H9 (cell line): ENCODE results near the gene HLF. TPM values are rescaled to one million over a fixed set of nuclear protein-coding genes. Genes with fewer than 3 reads are reported as not detected.

Experiments used
- DNase-seq: peaks from one replicate; pipeline ENCODE4 v3.0.0-alpha.2; 2017
- H2AFZ ChIP-seq: one replicate; pipeline ENCODE4 v1.6.1; 2013; ENCODE audit warnings: mild to moderate bottlenecking, low read length, control low read depth, moderate library complexity
- H2AK5ac ChIP-seq: 2 replicates; pipeline ENCODE4 v1.6.1; 2013; ENCODE audit warnings: low read length, control low read depth, mixed read lengths; ENCODE audit not compliant: insufficient read length
- H2BK120ac ChIP-seq: one replicate; pipeline ENCODE4 v1.6.1; 2013; ENCODE audit warnings: low read depth, mild to moderate bottlenecking, low read length, control low read depth, inconsistent platforms; ENCODE audit not compliant: poor library complexity, severe bottlenecking
- H2BK12ac ChIP-seq: 2 replicates; pipeline ENCODE4 v1.6.1; 2013; ENCODE audit warnings: low read length, control low read depth, mixed read lengths, low read depth; ENCODE audit not compliant: insufficient read length
- H2BK15ac ChIP-seq: 2 replicates; pipeline ENCODE4 v1.6.1; 2013; ENCODE audit warnings: low read depth, low read length, control low read depth
- H2BK20ac ChIP-seq: one replicate; pipeline ENCODE4 v1.6.1; 2013; ENCODE audit warnings: low read depth, mild to moderate bottlenecking, low read length, control low read depth, inconsistent platforms; ENCODE audit not compliant: poor library complexity, severe bottlenecking
- H2BK5ac ChIP-seq: 2 replicates; pipeline ENCODE4 v1.6.1; 2013; ENCODE audit warnings: low read length, control low read depth, mixed read lengths; ENCODE audit not compliant: insufficient read length
- H3K14ac ChIP-seq: 2 replicates; pipeline ENCODE4 v1.6.1; 2013; ENCODE audit warnings: low read length, control low read depth; ENCODE audit not compliant: insufficient read depth
- H3K18ac ChIP-seq: 2 replicates; pipeline ENCODE4 v1.6.1; 2013; ENCODE audit warnings: low read depth, mild to moderate bottlenecking, mixed read lengths, low read length, control low read depth; ENCODE audit not compliant: insufficient read length
- H3K23ac ChIP-seq: 2 replicates; pipeline ENCODE4 v1.6.1; 2013; ENCODE audit warnings: low read length, control low read depth, mixed read lengths, low read depth; ENCODE audit not compliant: insufficient read length
- H3K23me2 ChIP-seq: 2 replicates; pipeline ENCODE4 v1.6.1; 2013; ENCODE audit warnings: low read depth, mild to moderate bottlenecking, mixed read lengths, low read length, control low read depth; ENCODE audit not compliant: insufficient read length, poor library complexity, severe bottlenecking
- H3K27ac ChIP-seq: 2 replicates; pipeline ENCODE4 v1.5.1; 2013; ENCODE audit warnings: low read length, control low read depth, mixed read lengths, low read depth; ENCODE audit not compliant: insufficient read length
- H3K27me3 ChIP-seq: 2 replicates; pipeline ENCODE4 v1.6.1; 2013; ENCODE audit warnings: low read length, control low read depth, inconsistent platforms; ENCODE audit not compliant: insufficient read depth
- H3K4ac ChIP-seq: 2 replicates; pipeline ENCODE4 v1.6.1; 2013; ENCODE audit warnings: low read depth, mild to moderate bottlenecking, control low read depth, inconsistent platforms, low read length, moderate library complexity
- H3K4me1 ChIP-seq: 2 replicates; pipeline ENCODE4 v1.6.1; 2013; ENCODE audit warnings: low read length, control low read depth, inconsistent platforms; ENCODE audit not compliant: insufficient read depth
- H3K4me2 ChIP-seq: 2 replicates; pipeline ENCODE4 v1.6.1; 2013; ENCODE audit warnings: low read length, control low read depth, mixed read lengths; ENCODE audit not compliant: insufficient read length, insufficient read depth
- H3K56ac ChIP-seq: 2 replicates; pipeline ENCODE4 v1.6.1; 2013; ENCODE audit warnings: low read depth, mild to moderate bottlenecking, mixed read lengths, low read length, control low read depth; ENCODE audit not compliant: insufficient read length
- H3K79me1 ChIP-seq: 2 replicates; pipeline ENCODE4 v1.6.1; 2013; ENCODE audit warnings: low read depth, mild to moderate bottlenecking, moderate library complexity, low read length, control low read depth, inconsistent platforms; ENCODE audit not compliant: insufficient read depth, poor library complexity, severe bottlenecking
- H3K79me2 ChIP-seq: 2 replicates; pipeline ENCODE4 v1.6.1; 2013; ENCODE audit warnings: low read length, control low read depth, inconsistent platforms; ENCODE audit not compliant: insufficient read depth
- H3K9ac ChIP-seq: 2 replicates; pipeline ENCODE4 v1.6.1; 2013; ENCODE audit warnings: low read length, control low read depth, mixed read lengths; ENCODE audit not compliant: insufficient read length; ENCODE audit errors: extremely low read depth
- H3K9me3 ChIP-seq: one replicate; pipeline ENCODE4 v1.6.1; 2013; ENCODE audit warnings: low read depth, low read length, inconsistent platforms; ENCODE audit not compliant: control insufficient read depth
- H3T11ph ChIP-seq: one replicate; pipeline ENCODE4 v1.6.1; 2013; ENCODE audit warnings: mild to moderate bottlenecking, low read length, control low read depth, inconsistent platforms
- H4K20me1 ChIP-seq: one replicate; pipeline ENCODE4 v1.6.1; 2013; ENCODE audit not compliant: control insufficient read depth, insufficient read length, insufficient read depth
- H4K5ac ChIP-seq: 2 replicates; pipeline ENCODE4 v1.6.1; 2013; ENCODE audit warnings: low read depth, mild to moderate bottlenecking, mixed read lengths, low read length, control low read depth; ENCODE audit not compliant: insufficient read length
- H4K8ac ChIP-seq: replicated peaks from 2 replicates; pipeline ENCODE4 v1.6.1; 2013; ENCODE audit warnings: low read length, control low read depth, mixed read lengths, low read depth; ENCODE audit not compliant: insufficient read length
- H4K91ac ChIP-seq: 2 replicates; pipeline ENCODE4 v1.6.1; 2013; ENCODE audit warnings: low read depth, mild to moderate bottlenecking, moderate library complexity, mixed read lengths, low read length, control low read depth; ENCODE audit not compliant: insufficient read length
- H3K27ac Mint-ChIP-seq, 3 experiments: 2 replicates in 2 of 3; 3 replicates in 1 of 3; pipeline ENCODE4 v1.8.0; 2020 to 2021; ENCODE audit warnings: mixed read lengths in 3 of 3, mild to moderate bottlenecking in 1 of 3, moderate library complexity in 1 of 3
- H3K27me3 Mint-ChIP-seq: 2 replicates; pipeline ENCODE4 v1.8.0; 2021; ENCODE audit warnings: low read depth, mild to moderate bottlenecking, moderate library complexity, mixed read lengths
- H3K36me3 Mint-ChIP-seq, 3 experiments: 2 replicates in 2 of 3; 3 replicates in 1 of 3; pipeline ENCODE4 v1.8.0; 2020 to 2021; ENCODE audit warnings: low read depth in 3 of 3, mixed read lengths in 3 of 3; ENCODE audit not compliant: insufficient read depth in 1 of 3
- H3K4me1 Mint-ChIP-seq, 2 experiments: 2 replicates each; pipeline ENCODE4 v1.8.0; 2020; ENCODE audit warnings: mixed read lengths in 2 of 2
- H3K4me3 Mint-ChIP-seq, 2 experiments: 2 replicates in 1 of 2; 3 replicates in 1 of 2; pipeline ENCODE4 v1.8.0; 2020 to 2021; ENCODE audit warnings: mild to moderate bottlenecking in 2 of 2, mixed read lengths in 2 of 2, moderate library complexity in 1 of 2
- H3K9me3 Mint-ChIP-seq, 2 experiments: 2 replicates in 1 of 2; 3 replicates in 1 of 2; pipeline ENCODE4 v1.8.0; 2020; ENCODE audit warnings: mild to moderate bottlenecking in 2 of 2, mixed read lengths in 2 of 2, moderate library complexity in 1 of 2
- WGBS: extraction: QIAGEN DNeasy Blood & Tissue Kit; methylation state at CpG from one replicate; pipeline ENCODE4 v1.1.7; 2013; ENCODE audit warnings: missing lambda C conversion rate, low lambda C conversion rate, mixed read lengths; ENCODE audit not compliant: insufficient read length; ENCODE audit errors: extremely low coverage; 5-methylcytosine and 5-hydroxymethylcytosine counted together
- total RNA-seq: library from RNA; stranded (reverse); gene quantifications from 2 replicates; pipeline ENCODE4 v1.2.1, GENCODE V29; 2021
- TF ChIP-seq, protein P1 (sequence below): fragments of 200-600 bp; sonication (generic); conservative IDR thresholded peaks from 3 replicates; pipeline ENCODE4 v1.8.0; 2021; ENCODE audit warnings: antibody characterized with exemption, mild to moderate bottlenecking

HLF gene
- total RNA-seq, 1 experiment from 2014 or later, result 0.17 TPM

DNA sequence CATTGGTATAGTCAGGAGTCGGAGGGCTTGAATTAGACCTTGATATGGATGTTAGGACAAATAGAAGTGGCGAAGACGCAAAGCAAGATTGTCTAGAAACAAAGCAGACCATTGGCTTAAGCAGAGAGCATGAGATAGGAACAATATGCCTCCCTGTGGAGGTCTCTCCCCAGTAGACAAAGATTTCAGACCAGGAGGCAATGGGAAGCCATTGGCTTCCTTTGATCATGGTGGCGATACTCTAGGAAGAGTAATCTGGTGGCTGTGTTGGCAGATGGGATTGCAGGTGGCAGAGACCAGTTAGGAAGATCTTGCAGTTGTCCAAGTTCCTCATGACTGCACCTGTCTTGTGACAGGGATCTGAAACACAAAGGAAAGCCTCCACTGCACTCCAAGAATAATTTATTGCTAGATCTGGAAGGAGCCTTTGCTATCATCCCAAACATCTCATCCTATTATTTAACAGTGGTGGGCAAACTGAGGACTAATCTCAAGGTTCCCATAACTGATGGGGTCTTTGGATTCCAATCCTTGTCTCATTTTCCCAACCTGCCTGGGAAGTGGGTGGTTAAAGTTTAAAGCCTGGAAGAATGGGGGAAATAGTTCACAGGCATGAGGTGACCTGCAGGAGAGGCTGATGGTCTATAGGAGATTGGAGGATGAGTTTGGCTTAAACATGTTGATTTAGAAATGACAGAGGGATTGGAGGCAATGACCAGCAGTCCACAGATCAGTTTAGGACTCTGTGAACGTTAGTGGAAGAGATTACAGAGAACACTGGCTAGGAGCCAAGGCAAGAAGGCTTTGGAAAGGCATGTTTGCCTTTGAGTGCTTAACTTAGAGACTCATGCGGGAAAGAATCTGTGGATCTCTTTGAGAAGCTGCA, 37.0 kb downstream of the HLF start:
- Histone ChIP-seq H2BK15ac (no peak overlapping the region), H3T11ph (no peak overlapping the region), H3K4ac (no peak overlapping the region), H2BK120ac (no peak overlapping the region), H3K79me1 (no peaks in the 10 kb centered on the region), H3K56ac (no peak overlapping the region), H3K23ac (no peak overlapping the region), H4K91ac (no peak overlapping the region), H2AFZ (no peak overlapping the region), H3K27me3 (no peaks in the 10 kb centered on the region), H3K4me1 (no peaks in the 10 kb centered on the region), H3K9me3 (no peaks in the 10 kb centered on the region), H2AK5ac (no peak overlapping the region), H3K14ac (no peak overlapping the region), H2BK12ac (no peak overlapping the region), H4K5ac (no peak overlapping the region), H3K79me2 (no peaks in the 10 kb centered on the region), H3K4me2 (no peak overlapping the region), H2BK20ac (no peak overlapping the region), H4K20me1 (no peaks in the 10 kb centered on the region), H3K9ac (no peak overlapping the region), H3K18ac (no peak overlapping the region), H4K8ac (no peak overlapping the region), H2BK5ac (no peak overlapping the region), H3K27ac (no peak overlapping the region), H3K23me2 (no peaks in the 10 kb centered on the region)
- H3K36me3 Mint-ChIP-seq, result no peaks in the 10 kb centered on the region
- H3K9me3 Mint-ChIP-seq, result no peaks in the 10 kb centered on the region
- H3K27ac Mint-ChIP-seq, result no peak overlapping the region
- DNase-seq, result no peak
- peaks cover 14 to 19% of the 10 kb centered on the region in 2 experiments for H3K4me1 Mint-ChIP-seq
- TF ChIP-seq, protein P1, sequence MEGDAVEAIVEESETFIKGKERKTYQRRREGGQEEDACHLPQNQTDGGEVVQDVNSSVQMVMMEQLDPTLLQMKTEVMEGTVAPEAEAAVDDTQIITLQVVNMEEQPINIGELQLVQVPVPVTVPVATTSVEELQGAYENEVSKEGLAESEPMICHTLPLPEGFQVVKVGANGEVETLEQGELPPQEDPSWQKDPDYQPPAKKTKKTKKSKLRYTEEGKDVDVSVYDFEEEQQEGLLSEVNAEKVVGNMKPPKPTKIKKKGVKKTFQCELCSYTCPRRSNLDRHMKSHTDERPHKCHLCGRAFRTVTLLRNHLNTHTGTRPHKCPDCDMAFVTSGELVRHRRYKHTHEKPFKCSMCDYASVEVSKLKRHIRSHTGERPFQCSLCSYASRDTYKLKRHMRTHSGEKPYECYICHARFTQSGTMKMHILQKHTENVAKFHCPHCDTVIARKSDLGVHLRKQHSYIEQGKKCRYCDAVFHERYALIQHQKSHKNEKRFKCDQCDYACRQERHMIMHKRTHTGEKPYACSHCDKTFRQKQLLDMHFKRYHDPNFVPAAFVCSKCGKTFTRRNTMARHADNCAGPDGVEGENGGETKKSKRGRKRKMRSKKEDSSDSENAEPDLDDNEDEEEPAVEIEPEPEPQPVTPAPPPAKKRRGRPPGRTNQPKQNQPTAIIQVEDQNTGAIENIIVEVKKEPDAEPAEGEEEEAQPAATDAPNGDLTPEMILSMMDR, result no peak
- WGBS, result no CpG with 5 or more reads among the region's 6 CpGs
- H3K4me3 Mint-ChIP-seq, result no peak overlapping the region
- no peaks in the 10 kb centered on the region; the same call in 1 of the 2 replicates for H3K27me3 Mint-ChIP-seq
